Omental fat pad (tissue), 4 donors: ENCODE measurements around the gene KCNJ10. TPM values are rescaled to one million over a fixed set of nuclear protein-coding genes. Genes with fewer than 3 reads are reported as not detected.

Experiments used
- ATAC-seq: fragments of 150-250 bp; one replicate; pipeline ENCODE4 v1.9.1; 2016; ENCODE audit warnings: mild to moderate bottlenecking, moderate library complexity; ENCODE audit not compliant: low FRiP score
- DNase-seq: peaks from one replicate; pipeline ENCODE4 v3.0.0-alpha.2; 2019; ENCODE audit warnings: low spot score
- CTCF ChIP-seq, 3 donors: fragments of 450-650 bp; IDR thresholded peaks; one replicate each; pipeline ENCODE4 v1.5.1; 2016 to 2017; ENCODE audit warnings: antibody characterized with exemption in 3 of 3, mild to moderate bottlenecking in 3 of 3, moderate library complexity in 2 of 3
- total RNA-seq, 4 donors: library from RNA; depleted of rRNA; stranded (reverse); fragments of >200 nt; gene quantifications; one replicate each; pipeline ENCODE4 v1.1.0, GENCODE V29; 2016

The KCNJ10 gene
- total RNA-seq, 4 donors from 2014 or later, result not detected

GRCh38 chr1:159978107-159978398 lies 91.9 kb downstream of the KCNJ10 start:
- no peak for DNase-seq
- ATAC-seq, result no peak
- no peak for TF ChIP-seq CTCF (IDR thresholded peaks at IDR 0.05)

GRCh38 chr1:159977364-159978106 lies 92.4 kb downstream of the KCNJ10 start:
- TF ChIP-seq CTCF (IDR thresholded peaks at IDR 0.05), result no peak
- ATAC-seq (no peak), DNase-seq (no peak)

GRCh38 chr1:159974350-159974965 lies 95.5 kb downstream of the KCNJ10 start:
- no peak for TF ChIP-seq CTCF (IDR thresholded peaks at IDR 0.05)
- DNase-seq, result no peak
- no peak for ATAC-seq

- ATAC-seq (no peak), DNase-seq (no peak)
- TF ChIP-seq CTCF (IDR thresholded peaks at IDR 0.05), result no peak
These were observed 96.5 kb downstream of the KCNJ10 start for GRCh38 chr1:159973350-159973940.

- ATAC-seq (no peak), DNase-seq (no peak)
- no peak for TF ChIP-seq CTCF (IDR thresholded peaks at IDR 0.05)
These were observed 97.3 kb downstream of the KCNJ10 start for GRCh38 chr1:159972443-159973205.

- no peak for TF ChIP-seq CTCF (IDR thresholded peaks at IDR 0.05)
- no peak for DNase-seq
- no peak for ATAC-seq
These were observed 99.0 kb downstream of the KCNJ10 start for GRCh38 chr1:159970932-159971342.
